SK-N-MC (cell line): ENCODE results near the gene HUNK.

Experiments used
- EZH2 ChIP-seq: fragments of 200-600 bp; sonication (generic); IDR thresholded peaks from one replicate; pipeline ENCODE4 v1.6.1; 2017; ENCODE audit warnings: antibody characterized with exemption
- FOXP2 ChIP-seq: optimal IDR thresholded peaks from 2 replicates; pipeline ENCODE3; 2011; ENCODE audit warnings: mild to moderate bottlenecking, moderate library complexity; ENCODE audit not compliant: insufficient read depth; ENCODE audit errors: extremely low read length, control extremely low read depth

GRCh38 chr21:31928656-31929055 lies 55.8 kb downstream of the HUNK start:
- no peak for TF ChIP-seq FOXP2
- TF ChIP-seq EZH2, result no peak
